DLD1 (cell line): Measurements from ENCODE around the gene SDHB.

Source experiments
- in situ Hi-C: cut with HindIII; loops from 2 replicates; pipeline ENCODE4 v1.10.0; 2017; ENCODE audit warnings: low sequenced_read_pairs

The SDHB gene

GRCh38 chr1:17053685-17054410 lies at the start of gene SDHB:
Gene SDHB, minus strand, starts transcription at chr1:17054032. Its CDS starts 13 bp downstream, at chr1:17054019.
- in situ Hi-C loops, result no loop called here

GRCh38 chr1:17102232-17102631 lies 48.4 kb upstream of the SDHB start:
- in situ Hi-C loops, result no loop called here

- in situ Hi-C loops, result no loop called here
Measured at GRCh38 chr1:17101261-17101660, 47.4 kb upstream of the SDHB start.

- in situ Hi-C loops, result no loop called here
Measured at GRCh38 chr1:17099616-17100340, 45.9 kb upstream of the SDHB start.

- in situ Hi-C loops, result no loop called here
Measured at GRCh38 chr1:17098446-17099317, 44.9 kb upstream of the SDHB start.

GRCh38 chr1:17097787-17098186 lies 44.0 kb upstream of the SDHB start:
- in situ Hi-C loops, result no loop called here

- in situ Hi-C loops, result no loop called here
Measured at GRCh38 chr1:17097147-17097546, 43.3 kb upstream of the SDHB start.

GRCh38 chr1:17096584-17096983 lies 42.8 kb upstream of the SDHB start:
- in situ Hi-C loops, result no loop called here

- in situ Hi-C loops, result no loop called here
Measured at GRCh38 chr1:17095141-17095540, 41.3 kb upstream of the SDHB start.

- in situ Hi-C loops, result no loop called here
Measured at GRCh38 chr1:17094664-17095063, 40.8 kb upstream of the SDHB start.

- in situ Hi-C loops, result no loop called here
Measured at GRCh38 chr1:17093822-17094393, 40.1 kb upstream of the SDHB start.

- in situ Hi-C loops, result no loop called here
Measured at GRCh38 chr1:17091252-17091651, 37.4 kb upstream of the SDHB start.

GRCh38 chr1:17089506-17089905 lies 35.7 kb upstream of the SDHB start:
- in situ Hi-C loops, result no loop called here

- in situ Hi-C loops, result no loop called here
Measured at GRCh38 chr1:17086751-17087150, 32.9 kb upstream of the SDHB start.

- in situ Hi-C loops, result no loop called here
Measured at GRCh38 chr1:17084787-17085186, 31.0 kb upstream of the SDHB start.

- in situ Hi-C loops, result no loop called here
Measured at GRCh38 chr1:17082761-17083160, 28.9 kb upstream of the SDHB start.

- in situ Hi-C loops, result no loop called here
Measured at GRCh38 chr1:17081439-17081838, 27.6 kb upstream of the SDHB start.

- in situ Hi-C loops, result no loop called here
Measured at GRCh38 chr1:17080880-17081279, 27.0 kb upstream of the SDHB start.

- in situ Hi-C loops, result no loop called here
Measured at GRCh38 chr1:17080085-17080759, 26.4 kb upstream of the SDHB start.

GRCh38 chr1:17078991-17079868 lies 25.4 kb upstream of the SDHB start:
- in situ Hi-C loops, result no loop called here
